GM21515 (cell line): Measurements from ENCODE around the gene PFKL.
"Not testable (repeated sequence)": the region's sequence is repeated elsewhere in the genome, so short reads cannot be mapped to it uniquely, and the experiment has no call there.

Source experiments
- ATAC-seq: cut with Tn5 transposase; IDR thresholded peaks from one replicate; pipeline ENCODE4 v1.9.1; 2021; ENCODE audit not compliant: unreplicated experiment

The PFKL gene

GRCh38 chr21:44293551-44294231, 6.2 kb upstream of the PFKL start:
- ATAC-seq = no peak

GRCh38 chr21:44294391-44295162, 5.3 kb upstream of the PFKL start:
- no peak for ATAC-seq

GRCh38 chr21:44295163-44295573, 4.7 kb upstream of the PFKL start:
- no peak for ATAC-seq

DNA sequence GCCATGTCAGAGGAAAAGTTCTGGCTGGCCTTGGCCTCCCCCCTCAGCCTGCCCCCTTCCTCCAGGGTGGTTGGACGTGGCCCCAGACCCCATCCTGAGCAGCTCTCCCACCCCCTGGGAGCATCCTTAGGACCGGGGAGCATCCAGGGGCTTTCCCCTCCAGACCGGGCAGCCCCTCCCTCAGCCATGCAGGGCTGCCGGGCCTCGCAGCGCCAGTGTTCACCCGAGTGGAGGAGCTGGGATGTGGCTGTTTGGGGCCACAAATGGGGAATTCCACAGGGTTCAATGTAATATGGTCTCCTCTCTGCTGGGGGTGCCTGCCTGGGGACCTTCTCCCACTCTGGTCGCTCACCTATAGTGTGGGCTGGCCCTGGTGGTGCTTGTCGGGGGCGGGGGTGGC, 4.2 kb upstream of the PFKL start:
- no peak for ATAC-seq

- ATAC-seq = no peak
Measured at GRCh38 chr21:44296103-44296519, 3.7 kb upstream of the PFKL start.

DNA sequence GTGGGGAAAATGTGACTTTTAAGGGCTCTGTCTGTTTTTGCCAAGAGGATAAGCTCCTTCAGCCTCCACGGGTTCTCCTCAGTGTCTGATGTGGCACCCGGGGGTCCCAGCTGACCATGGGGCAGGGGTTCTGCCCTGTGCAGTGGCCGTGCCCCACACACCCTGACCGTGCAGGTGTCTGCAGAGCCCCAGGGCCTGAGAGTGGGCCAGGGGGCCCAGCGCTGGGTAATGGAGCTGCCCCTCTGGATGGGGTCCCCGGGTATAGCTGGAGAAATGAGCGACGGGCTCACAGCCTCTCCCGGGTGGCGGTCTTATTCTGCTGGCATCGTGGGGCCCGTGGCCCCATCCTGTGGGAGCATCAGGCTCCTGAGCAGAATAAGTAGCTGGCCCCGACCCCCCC, 2.9 kb upstream of the PFKL start:
- no peak for ATAC-seq

DNA sequence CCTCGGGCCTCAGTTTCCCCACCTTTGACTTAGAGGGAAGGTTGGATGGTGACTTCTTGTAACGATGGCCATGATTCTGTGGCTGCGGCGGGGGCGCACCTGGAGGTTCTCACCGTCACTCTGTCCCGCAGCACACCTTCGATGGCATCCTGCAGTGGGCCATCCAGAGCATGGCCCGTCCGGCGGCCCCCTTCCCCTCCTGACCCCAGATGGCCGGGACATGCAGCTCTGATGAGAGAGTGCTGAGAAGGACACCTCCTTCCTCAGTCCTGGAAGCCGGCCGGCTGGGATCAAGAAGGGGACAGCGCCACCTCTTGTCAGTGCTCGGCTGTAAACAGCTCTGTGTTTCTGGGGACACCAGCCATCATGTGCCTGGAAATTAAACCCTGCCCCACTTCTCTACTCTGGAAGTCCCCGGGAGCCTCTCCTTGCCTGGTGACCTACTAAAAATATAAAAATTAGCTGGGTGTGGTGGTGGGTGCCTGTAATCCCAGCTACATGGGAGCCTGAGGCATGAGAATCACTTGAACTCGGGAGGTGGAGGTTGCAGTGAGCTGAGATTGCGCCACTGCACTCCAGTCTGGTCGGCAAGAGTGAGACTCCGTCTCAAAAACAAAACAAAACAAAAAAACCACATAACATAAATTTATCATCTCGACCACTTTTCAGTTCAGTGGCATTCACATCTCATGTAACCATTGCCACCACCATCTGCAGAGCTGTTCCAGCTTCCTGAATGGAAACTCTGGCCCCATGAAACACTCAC, 2.1 kb upstream of the PFKL start:
- no peak for ATAC-seq

DNA sequence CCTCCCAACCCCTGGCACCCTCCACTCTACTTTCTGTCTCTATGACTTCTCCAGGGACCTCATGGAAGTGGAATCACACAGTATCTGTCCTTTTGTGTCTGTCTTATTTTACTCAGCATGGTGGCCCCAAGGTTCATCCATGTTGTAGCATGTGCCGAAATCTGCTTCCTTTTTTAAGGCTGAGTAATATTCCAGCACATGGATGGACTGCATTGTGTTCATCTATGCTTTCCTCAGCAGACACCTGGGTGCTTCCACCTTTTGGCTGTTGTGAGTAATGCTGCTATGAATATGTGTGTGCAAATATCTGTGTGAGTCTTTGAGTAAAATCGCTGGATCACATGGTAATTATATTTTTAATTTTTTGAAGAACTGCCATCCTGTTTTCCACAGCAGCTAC, 1.6 kb upstream of the PFKL start:
- no peak for ATAC-seq

DNA sequence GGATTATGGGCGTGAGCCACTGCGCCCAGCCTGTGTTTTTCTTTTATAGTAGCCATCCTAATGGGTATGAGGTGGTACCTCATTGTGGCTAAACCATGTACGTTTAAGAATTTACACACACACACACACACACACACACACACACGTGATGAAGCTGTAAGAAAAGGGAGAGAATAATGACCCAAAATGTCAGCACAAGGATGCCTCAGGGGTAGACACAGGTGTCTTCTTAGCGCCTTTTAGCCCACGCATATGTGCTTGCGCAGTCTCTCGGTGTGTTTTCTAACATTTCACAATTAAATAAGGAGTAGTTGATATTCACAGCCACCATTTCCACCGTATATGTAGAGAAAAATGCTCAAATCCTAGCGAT, 782 bp upstream of the PFKL start:
- ATAC-seq = no peak

- peak; percentile 28 for ATAC-seq
Measured at GRCh38 chr21:44300262-44300959, 558 bp downstream of the PFKL start.

- no peak for ATAC-seq
Measured at GRCh38 chr21:44301141-44301540, 1.3 kb downstream of the PFKL start.

DNA sequence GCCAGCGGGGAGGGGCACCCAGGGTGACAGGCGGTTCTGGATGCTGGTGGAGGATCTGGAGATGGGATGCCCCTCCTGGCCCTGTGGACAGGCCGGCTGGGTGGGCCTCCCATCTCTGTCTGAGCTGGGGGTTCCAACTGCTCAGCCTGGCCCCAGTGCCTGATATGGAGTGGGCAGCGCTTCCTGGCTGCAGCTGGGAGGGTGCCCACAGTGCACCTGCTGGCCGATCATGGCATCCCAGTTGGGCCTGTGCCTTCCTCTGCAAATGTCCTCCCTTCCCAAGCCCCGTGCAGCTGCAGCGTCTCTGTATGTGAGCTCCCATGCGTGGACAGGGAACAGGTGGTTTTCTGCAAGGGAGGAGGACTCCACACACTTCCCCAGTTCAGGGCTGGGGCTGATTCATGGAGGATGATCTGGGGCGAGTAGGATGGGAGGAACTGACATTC, 2.1 kb downstream of the PFKL start:
- no peak for ATAC-seq

- not testable (repeated sequence) for ATAC-seq
Measured at GRCh38 chr21:44302573-44303401, 2.9 kb downstream of the PFKL start.

DNA sequence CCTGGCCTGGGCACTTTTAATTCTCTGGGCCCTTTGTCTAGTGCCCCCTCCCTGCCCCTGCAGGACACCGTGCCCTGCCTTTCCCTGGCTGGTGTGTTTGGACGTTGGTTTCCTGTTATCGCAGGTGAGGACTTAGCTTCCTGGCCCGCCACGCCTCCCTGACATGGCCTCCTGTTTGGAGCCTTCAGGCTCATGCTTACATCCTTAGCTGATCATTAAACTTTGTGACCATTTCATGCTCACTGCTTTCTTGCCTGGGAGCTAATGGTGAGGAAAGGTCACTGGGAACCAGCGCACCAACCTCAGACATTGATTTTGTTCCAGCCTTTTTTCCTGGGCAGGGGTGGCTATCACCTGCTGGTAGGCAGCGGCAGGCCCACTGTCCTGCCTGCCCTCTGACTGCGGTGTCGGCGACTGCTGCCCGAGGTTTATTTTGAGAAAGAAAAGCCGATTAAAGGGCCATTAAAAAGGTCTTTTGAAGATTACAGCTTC, 3.7 kb downstream of the PFKL start:
- ATAC-seq = no peak

DNA sequence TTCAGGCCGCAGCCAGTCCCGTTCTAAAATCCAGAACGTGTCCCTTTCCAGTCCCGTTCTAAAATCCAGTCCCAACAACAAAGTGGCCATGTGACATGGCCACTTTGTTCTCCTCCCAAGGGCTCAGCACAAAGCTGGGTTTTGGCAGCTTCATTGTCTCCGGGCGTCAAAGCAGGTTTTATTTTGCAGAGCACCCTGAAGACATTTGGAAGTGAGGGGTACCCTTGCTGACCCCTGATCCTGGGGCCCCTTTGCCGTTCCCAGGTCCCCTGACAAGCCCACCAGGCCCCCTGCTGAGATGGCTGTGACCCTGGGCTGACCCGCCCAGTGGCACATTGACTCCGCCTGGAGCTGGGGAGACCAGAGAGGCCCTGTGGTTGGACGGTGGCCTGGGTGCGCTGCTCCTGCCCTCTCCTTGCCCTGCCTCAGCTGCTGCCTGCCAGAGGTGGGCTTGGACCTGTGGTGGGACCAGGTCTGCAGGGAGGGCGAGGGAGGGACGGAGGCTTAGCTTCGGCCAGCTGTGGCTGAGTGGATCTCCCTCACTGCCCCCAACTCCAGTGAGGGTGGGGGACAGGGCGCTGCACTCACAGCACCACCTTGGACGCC, 4.3 kb downstream of the PFKL start:
- ATAC-seq = no peak

GRCh38 chr21:44304877-44305293, 5.0 kb downstream of the PFKL start:
- no peak for ATAC-seq

DNA sequence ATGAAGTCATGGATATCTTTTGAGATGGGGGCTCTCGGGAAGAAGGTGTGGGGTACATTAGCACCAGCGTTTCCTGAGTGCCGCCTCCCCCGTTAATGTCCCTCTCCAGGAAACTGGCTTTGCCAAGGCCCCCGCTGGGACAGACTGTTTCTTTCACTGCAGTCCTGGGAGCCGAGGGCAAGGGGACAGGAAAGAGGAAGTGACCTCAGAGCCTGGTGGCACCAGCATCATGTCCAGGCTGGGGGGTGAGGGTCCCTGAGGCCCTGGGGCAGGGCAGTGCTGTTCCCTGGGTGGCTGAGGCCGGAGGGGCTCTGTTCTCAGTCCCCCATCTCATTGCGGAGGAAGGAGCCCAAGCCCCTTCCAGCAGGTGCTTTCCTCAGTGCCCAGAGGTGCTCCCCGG, 5.8 kb downstream of the PFKL start:
- ATAC-seq = no peak

DNA sequence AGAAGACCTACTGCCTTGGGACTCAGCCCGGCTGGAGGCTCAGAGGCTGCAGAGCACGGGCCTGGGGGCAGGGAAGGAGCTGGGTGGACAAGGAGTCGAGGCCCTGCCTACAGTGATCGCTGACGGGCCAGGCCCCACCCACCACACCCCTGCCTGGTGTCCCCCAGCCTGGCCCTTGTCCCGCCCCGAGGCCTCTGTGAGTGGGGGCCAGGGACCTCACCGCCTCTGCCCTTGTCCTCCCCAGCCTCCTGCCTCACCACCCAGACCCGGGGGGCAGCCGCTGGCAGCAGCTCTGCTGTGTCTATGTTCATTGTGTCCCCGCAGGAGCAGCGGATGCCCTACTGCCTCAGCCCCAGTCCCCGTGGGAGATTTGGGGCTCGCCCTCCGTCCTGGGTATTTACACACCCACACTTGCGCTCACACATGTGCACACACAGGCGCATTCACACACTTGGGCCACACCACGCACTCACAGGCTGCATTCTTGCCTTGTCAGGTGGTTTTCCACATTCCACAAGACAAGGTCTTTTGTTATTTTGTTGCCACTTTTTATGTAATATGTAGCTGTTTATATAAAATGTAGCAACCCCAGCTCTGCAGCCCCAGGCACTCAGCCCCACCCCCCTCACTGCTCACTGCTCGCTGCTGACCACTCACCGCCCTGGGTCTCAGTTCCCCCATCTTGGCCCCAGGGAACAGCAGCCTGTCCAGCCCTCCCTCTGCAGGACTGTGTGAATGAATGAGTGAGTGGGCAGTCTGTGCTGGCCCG, 7.3 kb downstream of the PFKL start:
- ATAC-seq = no peak
